HepG2 (cell line): ENCODE data around the gene CDV3. TPM values are rescaled to one million over a fixed set of nuclear protein-coding genes. Genes with fewer than 3 reads are reported as not detected.
A peak's percentile ranks its signal among the peaks of the same experiment; 100 is the strongest.

Source experiments
- EP300 ChIP-seq, 3 experiments: sonication (generic) in 1 of 3; formaldehyde crosslinking in 1 of 3; IDR thresholded peaks; 2 replicates each; pipeline versions ENCODE4 v1.5.1 to v1.6.1; 2011 to 2020; ENCODE audit warnings: low read depth in 2 of 3, low read length in 2 of 3, borderline replicate concordance in 1 of 3, improper control_type of control experiment in 1 of 3, mild to moderate bottlenecking in 1 of 3, missing genetic modification reagents in 1 of 3, moderate library complexity in 1 of 3
- FOXP1 ChIP-seq, 2 experiments: fragments of 450-650 bp in 1 of 2; IDR thresholded peaks; 2 replicates each; pipeline ENCODE4 v1.6.1; 2017 to 2018; ENCODE audit warnings: antibody characterized with exemption in 1 of 2
- HNRNPLL ChIP-seq: fragments of 200-400 bp; formaldehyde crosslinking; IDR thresholded peaks from 2 replicates; pipeline ENCODE4 v1.6.1; 2017; ENCODE audit warnings: mild to moderate bottlenecking, low read depth, low read length; ENCODE audit not compliant: poor library complexity, severe bottlenecking
- IKZF5 ChIP-seq: IDR thresholded peaks from 2 replicates; pipeline ENCODE4 v1.6.1; 2018; ENCODE audit warnings: missing genetic modification reagents, mild to moderate bottlenecking, missing compliant biosample characterization
- KDM3A ChIP-seq: IDR thresholded peaks from 2 replicates; pipeline ENCODE4 v1.6.1; 2018; ENCODE audit warnings: low read depth, missing compliant biosample characterization
- MXI1 ChIP-seq: IDR thresholded peaks from 3 replicates; pipeline ENCODE4 v1.6.1; 2012; ENCODE audit warnings: low read depth, low read length, inconsistent platforms, borderline replicate concordance
- MYC ChIP-seq: sonication (generic); formaldehyde crosslinking; IDR thresholded peaks from 2 replicates; pipeline ENCODE4 v1.9.0; 2021; ENCODE audit warnings: missing genetic modification reagents, borderline replicate concordance
- PBX2 ChIP-seq: IDR thresholded peaks from 2 replicates; pipeline ENCODE4 v1.6.1; 2016; ENCODE audit warnings: control low read depth
- PCBP1 ChIP-seq: fragments of 200-400 bp; formaldehyde crosslinking; IDR thresholded peaks from 2 replicates; pipeline ENCODE4 v1.6.1; 2017; ENCODE audit warnings: mild to moderate bottlenecking, low read depth, low read length, borderline replicate concordance
- SALL2 ChIP-seq: sonication (generic); formaldehyde crosslinking; IDR thresholded peaks from 2 replicates; pipeline ENCODE4 v1.8.1; 2023; ENCODE audit warnings: mild to moderate bottlenecking, missing genetic modification reagents, inconsistent platforms
- TBL1XR1 ChIP-seq: fragments of 150-350 bp; IDR thresholded peaks from 2 replicates; pipeline ENCODE4 v1.6.1; 2014; ENCODE audit warnings: borderline replicate concordance, low read length; ENCODE audit not compliant: partially characterized antibody
- THAP11 ChIP-seq: IDR thresholded peaks from 2 replicates; pipeline ENCODE4 v1.6.1; 2016; ENCODE audit warnings: missing biosample characterization, missing genetic modification reagents
- ZBTB10 ChIP-seq: sonication (generic); formaldehyde crosslinking; IDR thresholded peaks from 2 replicates; pipeline ENCODE4 v1.4.0; 2020; ENCODE audit warnings: missing genetic modification reagents, borderline replicate concordance
- ZNF605 ChIP-seq: sonication (generic); formaldehyde crosslinking; IDR thresholded peaks from 2 replicates; pipeline ENCODE4 v1.8.0; 2022; ENCODE audit warnings: mild to moderate bottlenecking, missing genetic modification reagents
- polyA plus RNA-seq, 8 experiments: library from polyadenylated mRNA; depleted of rRNA in 3 of 8; stranded (reverse) in 7 of 8; unstranded in 1 of 8; fragments of >200 nt; fragmentation: Illumina TruSeq in 4 of 8; extraction: Trizol in 4 of 8; gene quantifications; 2 replicates each; pipeline versions ENCODE4 v1.2.1 to v1.2.3, GENCODE V29; 2011 to 2016; ENCODE audit warnings: low read depth in 4 of 8, missing spikeins in 1 of 8, mixed read lengths in 1 of 8; ENCODE audit not compliant: insufficient read depth in 1 of 8
- total RNA-seq, 5 experiments: library from RNA; depleted of rRNA; stranded (reverse); fragments of >200 nt; fragmentation: Illumina TruSeq; extraction: Trizol; gene quantifications; 2 replicates each; pipeline ENCODE4 v1.2.3, GENCODE V29; 2016; ENCODE audit warnings: low read depth in 1 of 5
- TF ChIP-seq, protein P1 (sequence below): sonication (generic); formaldehyde crosslinking; IDR thresholded peaks from 2 replicates; pipeline ENCODE4 v1.8.1; 2023; ENCODE audit warnings: missing genetic modification reagents, mild to moderate bottlenecking, borderline replicate concordance

CDV3 gene
- total and polyA plus RNA-seq, 2 of the 13 experiments (the other 11 are each of a cell fraction or from before 2014, with no cell fraction given), result 46.6 to 145 TPM

DNA sequence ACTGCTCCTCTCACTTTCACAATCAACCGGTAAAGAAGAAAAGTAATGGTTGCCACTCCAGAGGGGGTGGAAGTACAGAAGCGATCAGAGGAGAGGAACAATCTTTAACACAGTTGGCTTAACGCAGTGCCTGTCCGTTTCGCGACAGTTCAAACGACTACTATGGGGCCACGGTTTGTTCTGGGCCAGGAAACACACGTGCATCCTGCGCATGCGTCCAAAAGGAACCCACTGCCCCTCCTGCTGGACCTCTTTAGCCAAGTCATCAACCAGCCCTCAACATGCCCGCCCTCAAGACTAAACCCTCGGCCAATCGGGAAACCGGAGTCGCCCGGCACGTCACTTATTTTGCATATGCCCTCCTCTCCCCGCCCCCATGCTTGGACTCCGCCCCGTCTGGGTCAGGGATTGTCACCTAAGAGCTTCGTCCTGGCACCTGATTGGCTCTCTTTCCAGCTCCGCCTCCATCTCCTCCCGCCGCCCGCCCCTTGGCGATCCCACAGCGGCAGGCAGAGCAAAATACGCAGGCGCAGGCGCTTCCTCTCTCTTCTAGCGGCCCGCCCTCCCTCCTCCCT lies 345 bp upstream of the CDV3 start (continued):
- TF ChIP-seq MXI1 (peak; percentile 85; the same call in 1 of the 3 replicates), ZBTB10 (CRISPR knock-in tag) (no peak), SALL2 (no peak), IKZF5 (CRISPR knock-in tag) (0 out of 2 replicates have a peak, but pooled peaks have one; percentile 43), THAP11 (CRISPR knock-in tag) (peak; percentile 73), FOXP1 (IDR thresholded peaks at IDR 0.05) (no peak), FOXP1 (CRISPR knock-in tag; IDR thresholded peaks at IDR 0.05) (0 out of 2 replicates have a peak, but pooled peaks have one; percentile 12), TBL1XR1 (no peak), HNRNPLL (peak; percentile 76), ZNF605 (0 out of 2 replicates have a peak, but pooled peaks have one; percentile 37), EP300 (IDR thresholded peaks at IDR 0.05; ENCODE audit: low read depth in 2 of 2, low read length in 2 of 2) (no peak), EP300 (CRISPR knock-in tag; IDR thresholded peaks at IDR 0.05; ENCODE audit: borderline replicate concordance) (peak; percentile 26; the same call in 1 of the 2 replicates), KDM3A (CRISPR knock-in tag) (0 out of 2 replicates have a peak, but pooled peaks have one; percentile 3), MYC (CRISPR knock-in tag) (peak; percentile 52; the same call in 1 of the 2 replicates), PCBP1 (peak; percentile 98), PBX2 (CRISPR knock-in tag) (peak; percentile 65)
- TF ChIP-seq, protein P1, sequence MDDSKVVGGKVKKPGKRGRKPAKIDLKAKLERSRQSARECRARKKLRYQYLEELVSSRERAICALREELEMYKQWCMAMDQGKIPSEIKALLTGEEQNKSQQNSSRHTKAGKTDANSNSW, result 0 out of 2 replicates have a peak, but pooled peaks have one; percentile 25
